IMR-90 (cell line): ENCODE data around the gene MYO3B.

Experiments
- BHLHE40 ChIP-seq: fragments of 150-350 bp; IDR thresholded peaks from 2 replicates; pipeline ENCODE4 v1.6.1; 2016; ENCODE audit warnings: mild to moderate bottlenecking, low read depth, low read length
- CEBPB ChIP-seq: IDR thresholded peaks from 2 replicates; pipeline ENCODE4 v1.6.1; 2012; ENCODE audit warnings: low read depth, low read length, improper control_type of control experiment
- CHD1 ChIP-seq: IDR thresholded peaks from 2 replicates; pipeline ENCODE4 v1.6.1; 2012; ENCODE audit warnings: low read depth, low read length, improper control_type of control experiment
- CTCF ChIP-seq: conservative IDR thresholded peaks from 2 replicates; pipeline ENCODE4 v1.5.1; 2012; ENCODE audit warnings: mild to moderate bottlenecking, low read depth, low read length, improper control_type of control experiment
- ELK1 ChIP-seq: fragments of 150-350 bp; IDR thresholded peaks from 2 replicates; pipeline ENCODE4 v1.6.1; 2016; ENCODE audit warnings: low read depth, mild to moderate bottlenecking, low read length, moderate library complexity, borderline replicate concordance
- FOS ChIP-seq: fragments of 150-350 bp; IDR thresholded peaks from 2 replicates; pipeline ENCODE4 v1.6.1; 2016; ENCODE audit warnings: low read depth, low read length
- MXI1 ChIP-seq: IDR thresholded peaks from 2 replicates; pipeline ENCODE4 v1.6.1; 2012; ENCODE audit warnings: low read depth, mild to moderate bottlenecking, low read length, moderate library complexity, borderline replicate concordance
- POLR2A ChIP-seq: IDR thresholded peaks from 2 replicates; pipeline ENCODE4 v1.6.1; 2012; ENCODE audit warnings: mild to moderate bottlenecking, low read depth, low read length
- RAD21 ChIP-seq: IDR thresholded peaks from 2 replicates; pipeline ENCODE4 v1.6.1; 2012; ENCODE audit warnings: low read length, improper control_type of control experiment
- RCOR1 ChIP-seq: IDR thresholded peaks from 2 replicates; pipeline ENCODE4 v1.6.1; 2012; ENCODE audit warnings: mild to moderate bottlenecking, low read length, improper control_type of control experiment; ENCODE audit not compliant: insufficient replicate concordance
- USF2 ChIP-seq: fragments of 150-350 bp; IDR thresholded peaks from 2 replicates; pipeline ENCODE4 v1.6.1; 2017; ENCODE audit warnings: mild to moderate bottlenecking, antibody characterized with exemption, low read length, low read depth

- TF ChIP-seq CTCF (no peak), BHLHE40 (no peak), MXI1 (no peak), CEBPB (no peak), USF2 (no peak), POLR2A (no peak), FOS (no peak), ELK1 (no peak), CHD1 (no peak), RCOR1 (no peak), RAD21 (no peak)
Measured at GRCh38 chr2:170468557-170468956, 290.6 kb downstream of the MYO3B start.
